AG04450 (cell line): ENCODE measurements around the gene ATP8A2. TPM values are rescaled to one million over a fixed set of nuclear protein-coding genes. Genes with fewer than 3 reads are reported as not detected.

Source experiments
- CTCF ChIA-PET: fragments of 300-600, 350-600 bp; formaldehyde crosslinking; extraction: SDS; loops from one replicate; lab custom pipeline; 2022; ENCODE audit warnings: antibody characterized with exemption, inconsistent platforms; lab: Charles Lee
- POLR2A ChIA-PET: fragments of 350-600 bp; formaldehyde crosslinking; extraction: SDS; loops from one replicate; lab custom pipeline; 2021; ENCODE audit warnings: antibody characterized with exemption, inconsistent platforms; lab: Yijun Ruan, JAX
- DNase-seq: peaks from one replicate; pipeline ENCODE4 v3.0.0-alpha.2; 2011; ENCODE audit warnings: low read depth, low spot score
- H3K27ac ChIP-seq: one replicate; pipeline ENCODE4 v1.5.1; 2012; ENCODE audit warnings: low read depth, low read length, control low read depth
- H3K27me3 ChIP-seq: one replicate; pipeline ENCODE4 v1.6.0; 2012; ENCODE audit warnings: low read length; ENCODE audit not compliant: control insufficient read depth, insufficient read depth
- H3K4me3 ChIP-seq: 2 replicates; pipeline ENCODE4 v1.5.1; 2011; ENCODE audit warnings: mild to moderate bottlenecking, low read depth, low read length, control low read depth
- H3K9me3 ChIP-seq: 2 replicates; pipeline ENCODE4 v1.5.1; 2012; ENCODE audit warnings: low read length; ENCODE audit not compliant: control insufficient read depth, insufficient read depth
- CTCF ChIP-seq: IDR thresholded peaks from 2 replicates; pipeline ENCODE4 v1.5.1; 2011; ENCODE audit warnings: low read depth, low read length, control low read depth, inconsistent platforms
- polyA plus RNA-seq: library from polyadenylated mRNA; depleted of rRNA; stranded (reverse); fragments of >200 nt; gene quantifications from 2 replicates; pipeline ENCODE4 v1.2.3, GENCODE V29; 2011

Gene ATP8A2
- polyA plus RNA-seq, 1 experiment: 0.19 TPM

GRCh38 chr13:26020891-26021290, 649.1 kb downstream of the ATP8A2 start:
- no peak for TF ChIP-seq CTCF
- Histone ChIP-seq H3K27me3 (no peaks in the 10 kb centered on the region), H3K9me3 (no peaks in the 10 kb centered on the region), H3K27ac (no peak overlapping the region), H3K4me3 (no peak overlapping the region)
- CTCF ChIA-PET: no interaction called here
- POLR2A ChIA-PET: no interaction called here
- no peak for DNase-seq

- ChIA-PET CTCF (no interaction called here), POLR2A (no interaction called here)
- Histone ChIP-seq H3K27me3 (no peaks in the 10 kb centered on the region), H3K9me3 (no peaks in the 10 kb centered on the region), H3K27ac (no peak overlapping the region), H3K4me3 (no peak overlapping the region)
- no peak for DNase-seq
- no peak for TF ChIP-seq CTCF
These were observed 649.7 kb downstream of the ATP8A2 start for GRCh38 chr13:26021516-26021915.

DNA sequence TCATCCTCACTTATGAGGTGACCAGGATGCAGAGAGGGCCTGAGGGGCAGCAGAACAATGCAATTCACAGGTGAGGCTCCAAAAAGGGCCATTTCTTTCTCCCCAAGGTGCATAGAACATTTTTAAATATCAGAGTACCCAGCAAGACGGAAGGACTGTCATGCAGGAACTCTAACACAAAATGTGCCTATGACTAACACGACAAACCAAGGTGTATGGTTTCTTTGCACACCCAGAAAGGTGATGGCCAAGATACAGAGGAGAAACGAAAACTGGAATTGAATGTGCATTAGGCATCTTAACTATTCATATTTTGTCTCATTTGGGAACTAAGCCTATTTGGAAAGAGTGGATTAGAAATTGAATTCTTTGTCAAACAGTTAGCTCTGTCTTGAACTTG, 650.2 kb downstream of the ATP8A2 start:
- no peaks in the 10 kb centered on the region for H3K9me3 ChIP-seq
- H3K27me3 ChIP-seq: no peaks in the 10 kb centered on the region
- CTCF ChIA-PET: no interaction called here
- POLR2A ChIA-PET: no interaction called here
- DNase-seq: no peak
- no peak overlapping the region for H3K4me3 ChIP-seq
- H3K27ac ChIP-seq: no peak overlapping the region
- TF ChIP-seq CTCF: no peak

- CTCF ChIA-PET: no interaction called here
- Histone ChIP-seq H3K9me3 (no peaks in the 10 kb centered on the region), H3K27me3 (no peaks in the 10 kb centered on the region), H3K4me3 (no peak overlapping the region), H3K27ac (no peak overlapping the region)
- DNase-seq: no peak
- TF ChIP-seq CTCF: no peak
- POLR2A ChIA-PET: no interaction called here
These were observed 650.9 kb downstream of the ATP8A2 start for GRCh38 chr13:26022538-26023292.

- ChIA-PET POLR2A (no interaction called here), CTCF (interaction anchor here (0.5 kb wide), 1 partner anchor 1930 kb away, joined by 4 read pairs; no protein-coding TSS in a partner anchor)
- no peak for DNase-seq
- Histone ChIP-seq H3K27ac (no peak overlapping the region), H3K9me3 (no peaks in the 10 kb centered on the region), H3K4me3 (no peak overlapping the region), H3K27me3 (no peaks in the 10 kb centered on the region)
- no peak for TF ChIP-seq CTCF
These were observed 652.8 kb downstream of the ATP8A2 start for GRCh38 chr13:26024558-26024957.
